HepG2 (cell line): ENCODE data around the gene U2AF2.

Experiments used
- EZH2 ChIP-seq: conservative IDR thresholded peaks from 2 replicates; pipeline ENCODE4 v1.6.1; 2012; ENCODE audit warnings: mild to moderate bottlenecking, low read depth, low read length, moderate library complexity
- JARID2 ChIP-seq: sonication (generic); formaldehyde crosslinking; IDR thresholded peaks from 2 replicates; pipeline ENCODE4 v1.8.1; 2023; ENCODE audit warnings: missing genetic modification reagents, inconsistent platforms; ENCODE audit not compliant: insufficient replicate concordance
- MAFG ChIP-seq: sonication (generic); formaldehyde crosslinking; IDR thresholded peaks from 2 replicates; pipeline ENCODE4 v1.5.1; 2020; ENCODE audit warnings: mild to moderate bottlenecking, missing genetic modification reagents
- MEIS2 ChIP-seq: sonication (generic); formaldehyde crosslinking; IDR thresholded peaks from 2 replicates; pipeline ENCODE4 v1.9.0; 2021; ENCODE audit warnings: mild to moderate bottlenecking, missing genetic modification reagents
- NFYB ChIP-seq: sonication (generic); formaldehyde crosslinking; IDR thresholded peaks from 2 replicates; pipeline ENCODE4 v1.4.0; 2020; ENCODE audit warnings: missing genetic modification reagents
- PHF20 ChIP-seq: sonication (generic); formaldehyde crosslinking; IDR thresholded peaks from 2 replicates; pipeline ENCODE4 v1.5.0; 2020; ENCODE audit warnings: mild to moderate bottlenecking, missing genetic modification reagents
- POLR2A ChIP-seq, 2 experiments: IDR thresholded peaks; 2 replicates each; pipeline ENCODE4 v1.6.1; 2011; ENCODE audit warnings: low read depth in 2 of 2, low read length in 2 of 2, mild to moderate bottlenecking in 1 of 2, moderate library complexity in 1 of 2; ENCODE audit not compliant: insufficient read depth in 1 of 2
- PPARG ChIP-seq: conservative IDR thresholded peaks from 2 replicates; pipeline ENCODE4 v1.6.1; 2016; ENCODE audit warnings: missing biosample characterization, missing genetic modification reagents
- ZNF232 ChIP-seq: sonication (generic); formaldehyde crosslinking; IDR thresholded peaks from 2 replicates; pipeline ENCODE4 v1.4.0; 2020; ENCODE audit warnings: missing genetic modification reagents, borderline replicate concordance
- ZNF768 ChIP-seq: sonication (generic); formaldehyde crosslinking; IDR thresholded peaks from 2 replicates; pipeline ENCODE4 v1.4.0; 2020; ENCODE audit warnings: missing genetic modification reagents
- TF ChIP-seq, protein P1 (sequence below): sonication (generic); formaldehyde crosslinking; IDR thresholded peaks from 2 replicates; pipeline ENCODE4 v1.5.0; 2020; ENCODE audit warnings: mild to moderate bottlenecking, missing genetic modification reagents, moderate library complexity

DNA sequence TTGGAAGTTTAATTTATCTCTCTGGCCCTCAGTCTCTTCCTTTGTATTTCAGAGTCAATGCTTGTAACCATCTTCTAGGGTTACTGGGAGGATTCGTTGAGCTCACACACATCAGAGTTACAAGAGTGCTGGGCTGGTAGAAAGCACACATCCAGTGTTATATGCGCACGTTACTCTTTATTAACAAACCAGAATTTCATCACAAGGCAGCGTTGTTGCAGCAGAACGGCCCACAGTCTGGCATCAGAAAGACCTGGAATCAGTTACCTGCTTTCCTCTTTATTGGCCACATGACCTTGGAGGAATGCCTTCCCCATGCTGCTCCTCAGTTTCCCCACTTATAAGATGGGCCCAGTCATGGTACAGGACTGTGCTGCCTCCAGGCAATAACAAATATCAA is 45.5 kb upstream of the U2AF2 start:
- TF ChIP-seq ZNF232 (CRISPR knock-in tag): no peak
- no peak for TF ChIP-seq POLR2A (IDR thresholded peaks at IDR 0.05; ENCODE audit: insufficient read depth in 1 of 2, low read depth in 2 of 2, low read length in 2 of 2)
- no peak for TF ChIP-seq PHF20 (CRISPR knock-in tag)
- TF ChIP-seq JARID2 (CRISPR knock-in tag): no peak
- TF ChIP-seq ZNF768 (CRISPR knock-in tag): no peak
- no peak for TF ChIP-seq PPARG (CRISPR knock-in tag)
- TF ChIP-seq MAFG (CRISPR knock-in tag): no peak
- TF ChIP-seq, protein P1, sequence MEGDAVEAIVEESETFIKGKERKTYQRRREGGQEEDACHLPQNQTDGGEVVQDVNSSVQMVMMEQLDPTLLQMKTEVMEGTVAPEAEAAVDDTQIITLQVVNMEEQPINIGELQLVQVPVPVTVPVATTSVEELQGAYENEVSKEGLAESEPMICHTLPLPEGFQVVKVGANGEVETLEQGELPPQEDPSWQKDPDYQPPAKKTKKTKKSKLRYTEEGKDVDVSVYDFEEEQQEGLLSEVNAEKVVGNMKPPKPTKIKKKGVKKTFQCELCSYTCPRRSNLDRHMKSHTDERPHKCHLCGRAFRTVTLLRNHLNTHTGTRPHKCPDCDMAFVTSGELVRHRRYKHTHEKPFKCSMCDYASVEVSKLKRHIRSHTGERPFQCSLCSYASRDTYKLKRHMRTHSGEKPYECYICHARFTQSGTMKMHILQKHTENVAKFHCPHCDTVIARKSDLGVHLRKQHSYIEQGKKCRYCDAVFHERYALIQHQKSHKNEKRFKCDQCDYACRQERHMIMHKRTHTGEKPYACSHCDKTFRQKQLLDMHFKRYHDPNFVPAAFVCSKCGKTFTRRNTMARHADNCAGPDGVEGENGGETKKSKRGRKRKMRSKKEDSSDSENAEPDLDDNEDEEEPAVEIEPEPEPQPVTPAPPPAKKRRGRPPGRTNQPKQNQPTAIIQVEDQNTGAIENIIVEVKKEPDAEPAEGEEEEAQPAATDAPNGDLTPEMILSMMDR (CRISPR knock-in tag): no peak
- TF ChIP-seq NFYB (CRISPR knock-in tag): no peak
- no peak for TF ChIP-seq EZH2
- no peak for TF ChIP-seq MEIS2
